ENCODE data around the gene GLUD2. TPM values are rescaled to one million over a fixed set of nuclear protein-coding genes. Genes with fewer than 3 reads are reported as not detected.

GLUD2 gene
- 0.29 and 0.53 TPM in 2 replicates for total RNA-seq

DNA sequence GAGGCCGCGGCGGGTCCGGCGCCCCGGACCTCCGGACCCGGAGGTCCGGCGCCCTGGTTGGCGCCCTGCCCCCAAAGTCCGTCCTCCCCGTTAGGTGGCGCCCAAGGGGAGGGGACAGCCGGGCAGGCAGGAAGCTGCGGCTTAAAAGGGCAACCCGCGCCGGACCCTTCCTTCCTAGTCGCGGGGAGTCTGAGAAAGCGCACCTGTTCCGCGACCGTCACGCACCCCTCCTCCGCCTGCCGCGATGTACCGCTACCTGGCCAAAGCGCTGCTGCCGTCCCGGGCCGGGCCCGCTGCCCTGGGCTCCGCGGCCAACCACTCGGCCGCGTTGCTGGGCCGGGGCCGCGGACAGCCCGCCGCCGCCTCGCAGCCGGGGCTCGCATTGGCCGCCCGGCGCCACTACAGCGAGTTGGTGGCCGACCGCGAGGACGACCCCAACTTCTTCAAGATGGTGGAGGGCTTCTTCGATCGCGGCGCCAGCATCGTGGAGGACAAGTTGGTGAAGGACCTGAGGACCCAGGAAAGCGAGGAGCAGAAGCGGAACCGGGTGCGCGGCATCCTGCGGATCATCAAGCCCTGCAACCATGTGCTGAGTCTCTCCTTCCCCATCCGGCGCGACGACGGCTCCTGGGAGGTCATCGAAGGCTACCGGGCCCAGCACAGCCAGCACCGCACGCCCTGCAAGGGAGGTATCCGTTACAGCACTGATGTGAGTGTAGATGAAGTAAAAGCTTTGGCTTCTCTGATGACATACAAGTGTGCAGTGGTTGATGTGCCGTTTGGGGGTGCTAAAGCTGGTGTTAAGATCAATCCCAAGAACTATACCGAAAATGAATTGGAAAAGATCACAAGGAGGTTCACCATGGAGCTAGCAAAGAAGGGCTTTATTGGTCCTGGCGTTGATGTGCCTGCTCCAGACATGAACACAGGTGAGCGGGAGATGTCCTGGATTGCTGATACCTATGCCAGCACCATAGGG is at the start of gene GLUD2:
TSS of gene GLUD2 (plus strand) at position 170 of the 979 bp plus-strand sequence. CDS start at position 245, 75 bp downstream.

Other genes with a start within 250 kb of the GLUD2 start
- not detected in 2 replicates for gene CT47B1, start 171.7 kb upstream of the GLUD2 start, total RNA-seq
- not detected in 2 replicates for gene CT47A11, start 110.5 kb upstream of the GLUD2 start, total RNA-seq
- not detected in 2 replicates for gene CT47A10, start 105.6 kb upstream of the GLUD2 start, total RNA-seq
- gene CT47A9, start 100.7 kb upstream of the GLUD2 start, total RNA-seq = not detected in 2 replicates
- gene CT47A8, start 95.9 kb upstream of the GLUD2 start, total RNA-seq = not detected in 2 replicates
- not detected in 2 replicates for gene CT47A7, start 91.0 kb upstream of the GLUD2 start, total RNA-seq
- not detected in 2 replicates for gene CT47A6, start 86.1 kb upstream of the GLUD2 start, total RNA-seq
- gene CT47A5, start 81.3 kb upstream of the GLUD2 start, total RNA-seq = not detected in 2 replicates
- not detected in 2 replicates for gene CT47A4, start 76.4 kb upstream of the GLUD2 start, total RNA-seq
- gene CT47A3, start 71.5 kb upstream of the GLUD2 start, total RNA-seq = not detected in 2 replicates
- not detected in 2 replicates for gene CT47A2, start 66.7 kb upstream of the GLUD2 start, total RNA-seq
- gene CT47A1, start 61.9 kb upstream of the GLUD2 start, total RNA-seq = not detected in 2 replicates